Activated CD4-positive, alpha-beta T cell treated with anti-CD3 and anti-CD28 coated beads, Interleukin-2, Interleukin-6, amounts not matched to agents 100 ng/mL and 50 ng/mL, durations not matched to agents 16 hours and 8 hours (primary cell): ENCODE data around the gene MAPK1.
"Not testable (repeated sequence)": the region's sequence is repeated elsewhere in the genome, so short reads cannot be mapped to it uniquely, and the experiment has no call there.

Source experiments
- DNase-seq: peaks from one replicate; pipeline ENCODE4 v3.0.0-alpha.2; 2020

Gene MAPK1

DNA sequence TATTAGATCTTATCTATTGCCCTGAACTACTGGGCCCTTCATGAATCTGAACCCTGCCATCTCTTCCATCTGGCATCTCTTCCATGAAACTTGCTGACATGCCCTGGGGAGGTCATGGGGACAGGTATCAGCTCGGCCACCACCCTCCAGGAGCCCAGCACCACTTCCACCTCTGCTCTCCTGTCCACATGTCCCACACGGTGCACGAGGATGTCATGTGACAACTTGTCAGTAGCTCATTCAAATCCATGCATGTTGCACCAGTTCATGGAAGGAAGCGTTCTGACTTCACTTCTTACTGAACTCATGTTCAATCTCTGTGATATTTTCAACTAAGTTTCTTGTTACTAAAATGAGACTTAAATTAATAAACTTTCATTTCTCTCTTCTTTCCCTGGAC is 148.4 kb downstream of the MAPK1 start:
- no peak for DNase-seq

- DNase-seq, result no peak
These were observed 148.9 kb downstream of the MAPK1 start for GRCh38 chr22:21718499-21718898.

DNA sequence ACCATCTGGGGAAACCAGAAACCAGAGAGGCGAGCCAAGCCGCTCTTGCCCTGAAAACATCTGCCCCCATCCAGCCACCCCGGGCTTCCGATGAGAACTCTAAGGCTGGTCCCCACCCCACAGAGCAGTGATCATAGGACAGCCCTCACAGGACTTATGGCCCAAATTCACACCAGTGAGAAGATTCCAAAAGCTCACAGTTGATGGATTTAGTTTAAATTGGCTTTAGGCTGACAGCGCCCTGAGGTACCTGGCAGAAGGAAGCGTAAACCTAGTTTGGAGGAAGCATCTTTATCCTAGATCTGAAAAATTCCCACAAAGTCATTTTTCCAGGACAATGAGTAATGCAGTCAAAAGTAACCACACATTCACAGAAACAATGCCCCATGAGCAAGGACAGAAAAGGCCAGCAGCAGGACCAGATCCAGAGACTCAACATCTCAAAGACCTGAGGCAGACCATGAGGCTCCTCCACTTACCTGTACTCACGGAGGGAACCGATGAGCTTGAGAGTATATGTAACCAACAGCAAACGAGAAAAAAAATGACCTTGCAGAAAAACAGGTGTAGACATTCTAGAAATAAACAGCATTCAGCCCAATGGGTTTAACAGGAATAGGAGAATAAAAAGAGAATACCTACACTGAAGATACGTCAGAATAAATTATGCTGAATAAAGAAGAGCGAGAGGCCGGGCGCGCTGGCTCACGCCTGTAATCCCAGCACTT is 150.9 kb downstream of the MAPK1 start:
- DNase-seq, result not testable (repeated sequence)

DNA sequence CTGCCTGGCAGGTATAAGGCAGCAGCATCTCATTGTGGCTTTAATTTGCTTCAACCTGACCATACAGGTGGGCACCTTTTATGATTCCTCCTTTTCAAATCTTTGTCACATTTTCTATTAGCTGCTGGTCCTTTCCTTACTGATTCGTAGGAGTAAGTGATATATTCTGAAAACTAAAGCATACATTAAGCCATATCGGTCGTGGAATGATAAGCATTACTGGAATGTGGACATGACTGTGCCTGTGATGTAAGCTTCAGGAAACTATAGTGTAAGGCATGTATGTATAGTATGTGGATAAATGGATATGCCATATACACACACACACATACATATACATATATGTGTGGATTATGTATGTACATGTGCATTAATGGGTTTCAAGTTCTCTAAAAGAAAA is 152.7 kb downstream of the MAPK1 start:
- no peak for DNase-seq

DNA sequence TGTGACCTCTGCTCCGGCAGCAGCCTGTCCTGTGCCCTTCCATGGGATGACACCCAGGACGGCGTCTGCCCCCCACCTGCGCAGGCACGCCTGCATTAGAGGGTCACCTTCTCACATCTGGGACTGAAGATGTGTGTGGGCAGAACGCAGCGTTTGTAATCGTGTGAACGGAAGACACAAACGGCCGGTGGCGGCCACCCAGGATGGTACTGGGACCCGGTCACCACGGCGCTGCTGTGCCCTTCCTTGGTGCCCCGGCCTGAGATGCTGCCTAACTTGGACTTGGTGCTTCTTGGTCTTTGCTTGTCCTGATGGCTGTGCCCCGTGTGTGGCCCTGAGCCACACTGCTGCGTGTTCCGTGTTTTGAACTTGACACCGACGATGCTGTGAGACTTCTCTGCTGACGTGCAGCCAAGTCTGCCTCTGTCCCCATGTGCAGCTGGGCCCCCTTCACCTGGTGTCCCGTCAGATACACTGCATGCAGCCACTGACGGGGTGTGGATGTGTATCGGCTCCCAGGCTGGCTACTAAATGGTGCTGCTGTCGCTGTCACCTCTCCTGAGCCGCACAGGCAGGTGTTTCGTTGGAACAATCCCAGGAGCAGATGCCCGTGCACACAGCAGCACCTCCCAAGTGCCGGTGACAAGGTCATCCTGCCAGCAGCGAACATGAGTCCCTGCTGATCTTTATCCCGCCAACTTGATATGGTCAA is 153.2 kb downstream of the MAPK1 start:
- no peak for DNase-seq

DNA sequence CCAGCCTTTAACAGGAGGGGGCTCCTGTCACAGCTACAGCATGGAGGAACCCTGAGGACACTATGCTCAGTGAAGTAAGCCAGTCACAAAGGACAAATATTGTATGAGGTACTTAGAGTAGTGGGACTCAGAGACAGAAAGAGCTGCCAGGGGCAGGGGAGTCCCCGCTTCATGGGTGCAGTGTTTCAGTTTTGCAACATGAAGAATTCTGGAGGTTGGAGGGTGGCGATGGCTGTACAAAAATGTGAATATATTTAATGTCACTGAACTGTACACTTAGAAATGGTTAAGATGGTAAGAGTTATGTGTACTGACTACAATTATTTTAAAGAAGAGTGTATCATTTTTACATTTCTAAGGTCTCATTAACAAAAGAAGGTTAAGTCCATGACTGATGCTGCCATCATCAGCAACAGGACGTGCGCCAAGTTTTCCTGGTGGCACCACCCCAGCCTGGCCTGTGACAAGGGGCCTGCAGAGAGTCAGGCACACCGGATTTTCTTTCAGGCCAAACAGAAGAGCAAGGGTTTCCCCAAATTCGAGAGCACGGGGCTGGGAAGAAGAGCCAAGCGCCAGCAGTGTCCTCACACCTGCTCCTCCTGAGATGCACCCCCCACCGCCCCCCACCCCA is 153.9 kb downstream of the MAPK1 start:
- no peak for DNase-seq

GRCh38 chr22:21712751-21713427 is 154.6 kb downstream of the MAPK1 start:
- peak; percentile 76 for DNase-seq

DNA sequence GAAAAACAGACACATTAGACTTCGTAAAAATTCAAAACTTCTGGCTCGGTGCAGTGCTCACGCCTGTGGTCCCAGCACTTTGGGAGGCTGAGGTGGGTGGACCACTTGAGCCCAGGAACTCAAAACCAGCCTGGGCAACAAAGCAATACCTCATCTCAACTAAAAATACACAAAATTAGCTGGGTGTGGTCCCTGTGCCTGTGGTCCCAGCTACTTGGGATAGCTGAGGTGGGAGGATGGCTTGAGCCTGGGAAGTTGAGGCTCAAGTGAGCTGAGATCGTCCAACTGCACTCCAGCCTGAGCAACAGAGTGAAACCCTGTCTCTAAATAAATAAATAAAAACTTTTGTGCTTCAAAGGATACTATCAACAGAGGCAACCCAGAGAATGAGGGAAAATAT is 155.6 kb downstream of the MAPK1 start:
- no peak for DNase-seq

DNA sequence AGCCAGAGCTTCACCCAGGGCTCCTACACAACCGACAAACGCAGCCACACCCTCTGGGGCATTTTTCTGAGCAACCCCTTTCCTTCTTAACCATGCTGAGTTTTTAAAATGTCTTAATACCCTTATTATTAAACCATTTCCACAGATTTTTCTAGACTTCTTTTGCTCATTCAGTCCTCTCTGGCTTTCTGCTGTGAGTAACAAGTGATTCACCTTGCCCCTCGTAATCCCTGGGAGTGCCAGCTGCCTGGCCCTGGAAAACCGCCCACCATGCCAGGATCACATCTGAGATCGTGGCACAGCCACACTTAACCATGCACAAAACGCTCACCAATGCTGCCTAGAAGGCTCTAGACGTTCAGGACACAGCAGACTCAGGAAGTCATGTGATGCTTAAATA is 157.3 kb downstream of the MAPK1 start:
- DNase-seq, result no peak

- no peak for DNase-seq
These were observed 157.8 kb downstream of the MAPK1 start for GRCh38 chr22:21709688-21710087.

- DNase-seq, result no peak
These were observed 158.5 kb downstream of the MAPK1 start for GRCh38 chr22:21708960-21709359.

DNA sequence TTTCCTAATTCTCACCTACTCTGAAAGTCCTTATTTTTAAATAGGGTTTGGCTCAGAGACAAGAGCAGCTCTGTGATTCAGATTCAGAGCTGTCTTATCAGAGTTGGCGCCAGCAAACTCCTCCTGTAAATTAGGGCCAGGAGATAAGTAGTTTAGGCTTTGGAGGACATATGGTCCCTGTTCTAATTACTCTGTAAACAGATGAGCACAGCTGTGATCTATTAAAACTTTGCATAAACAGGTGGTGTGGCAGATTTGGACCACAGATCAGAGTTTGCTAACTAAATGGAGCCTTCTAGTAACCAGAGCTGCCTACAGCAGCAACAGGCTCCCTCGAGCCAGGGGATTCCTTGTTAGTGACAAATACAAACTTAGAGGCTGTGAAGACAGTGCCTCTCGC is 159.8 kb downstream of the MAPK1 start:
- DNase-seq, result no peak
